ENCODE results near the gene DGKI.

Gene DGKI

DNA sequence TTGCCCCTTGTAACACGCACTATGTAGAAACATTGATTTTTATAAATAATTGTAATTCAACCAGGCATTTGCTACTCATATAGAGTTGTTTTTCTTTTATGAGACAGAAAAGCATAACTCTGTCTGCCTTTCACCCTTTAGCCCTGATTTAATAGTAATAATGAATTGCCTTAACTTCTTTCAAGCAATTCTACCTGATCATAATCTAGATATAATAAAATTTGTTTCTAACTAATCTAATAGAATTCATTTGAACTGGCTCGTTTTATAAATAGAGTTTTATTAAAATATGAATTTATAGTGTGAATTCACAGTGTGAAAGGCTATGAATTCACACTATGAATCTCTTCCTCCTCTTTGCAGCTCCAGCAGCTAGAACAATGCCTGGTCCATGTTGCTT, 319.1 kb downstream of the DGKI start:
- FAIRE-seq: no peak

DNA sequence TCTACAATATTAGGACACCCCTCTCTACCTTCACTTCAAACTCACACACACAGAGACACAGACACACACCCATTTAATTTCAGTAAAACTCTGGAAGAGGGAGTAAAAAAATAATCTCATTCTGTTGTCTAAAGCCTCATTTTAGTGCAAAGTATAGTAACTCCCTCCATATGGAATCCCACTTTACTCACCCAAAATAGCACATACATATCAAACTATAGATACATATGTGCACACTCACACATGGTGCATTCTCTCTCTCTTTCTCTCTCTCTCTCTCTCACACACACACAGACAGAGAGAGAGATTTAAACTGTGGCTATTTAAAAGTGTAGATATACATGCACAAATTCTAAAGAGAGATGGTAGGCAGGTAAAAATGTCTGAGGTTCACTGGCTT, 323.6 kb downstream of the DGKI start:
- FAIRE-seq: no peak

GRCh38 chr7:137521451-137521850, 325.3 kb downstream of the DGKI start:
- FAIRE-seq: no peak

DNA sequence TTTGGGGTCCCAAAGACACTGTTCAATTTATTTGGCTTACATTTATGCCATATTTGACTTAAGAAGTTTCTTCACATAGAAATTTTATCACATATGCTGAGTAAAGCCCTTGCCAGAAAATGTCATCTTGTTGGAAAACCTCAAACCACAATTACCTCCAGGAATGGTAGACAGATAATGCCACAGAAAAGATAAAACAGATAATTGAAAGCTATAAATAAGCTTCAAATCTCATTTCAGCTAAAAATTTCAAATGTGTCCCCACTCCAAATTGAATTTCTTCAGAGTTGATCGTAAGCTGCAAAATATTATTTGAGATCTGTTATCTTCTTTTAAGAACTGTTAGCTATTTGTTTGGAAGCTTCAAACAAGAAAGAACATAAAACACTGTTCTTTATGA, 326.8 kb downstream of the DGKI start:
- FAIRE-seq: no peak

DNA sequence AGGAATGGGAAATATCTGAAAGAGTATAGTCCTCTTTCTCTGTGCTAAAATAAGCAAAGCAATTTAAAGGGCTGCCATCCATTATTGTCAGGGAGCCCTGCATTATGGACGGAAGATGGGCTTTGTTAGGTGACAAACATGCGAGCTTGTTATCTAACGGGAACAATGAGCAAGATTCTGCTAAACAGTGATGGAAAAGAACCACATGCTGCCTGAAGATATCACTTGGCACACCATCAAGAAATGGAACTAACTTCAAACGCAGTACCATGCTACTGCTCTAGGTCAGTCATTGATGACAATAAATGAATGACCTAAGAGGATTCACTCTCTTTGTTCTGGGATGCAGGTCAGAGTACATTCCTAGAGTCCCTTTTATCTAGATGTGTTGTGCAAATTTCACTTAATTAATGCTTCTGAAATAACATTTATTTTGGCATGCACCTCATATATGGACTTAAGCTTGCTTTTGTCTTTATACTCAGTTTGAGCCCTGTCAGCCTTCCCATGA, 327.5 kb downstream of the DGKI start:
- FAIRE-seq: no peak

GRCh38 chr7:137513091-137513490, 333.7 kb downstream of the DGKI start:
- no peak for FAIRE-seq

DNA sequence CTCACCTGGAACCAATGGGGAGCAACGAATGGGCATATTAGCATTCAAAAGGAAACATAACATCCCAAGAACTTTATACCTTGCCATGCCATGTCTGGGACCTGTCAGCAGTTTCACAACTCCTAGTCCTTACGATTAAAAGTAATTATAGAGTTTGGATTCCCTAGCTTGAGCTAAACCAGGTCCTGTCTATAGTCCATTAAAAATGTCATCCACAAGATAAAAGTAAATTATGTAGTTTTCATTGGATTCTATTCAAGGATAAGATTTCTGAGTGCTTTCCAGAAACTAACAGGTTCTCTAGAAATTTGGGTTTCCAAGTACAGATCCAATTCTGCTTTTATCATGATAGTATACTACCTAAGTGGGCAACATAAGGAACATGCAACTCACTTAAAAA, 339.7 kb downstream of the DGKI start:
- no peak for FAIRE-seq

DNA sequence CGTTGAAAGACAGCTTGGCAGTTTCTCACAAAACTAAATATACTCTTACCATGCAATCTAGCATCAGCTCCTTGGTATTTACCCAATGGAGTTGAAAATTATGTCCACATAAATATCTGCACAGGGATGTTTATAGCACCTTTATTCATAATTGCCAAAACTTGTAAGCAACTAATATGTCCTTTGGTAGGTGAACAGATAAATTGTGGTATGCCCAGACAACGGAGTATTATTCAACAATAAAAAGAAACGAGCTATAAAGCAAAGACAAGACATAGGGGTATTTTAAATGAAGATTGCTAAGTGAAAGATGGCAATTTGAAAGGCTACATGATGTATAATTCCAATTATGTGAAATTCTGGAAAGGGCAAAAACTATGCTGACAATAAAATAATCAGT, 340.7 kb downstream of the DGKI start:
- FAIRE-seq: no peak

DNA sequence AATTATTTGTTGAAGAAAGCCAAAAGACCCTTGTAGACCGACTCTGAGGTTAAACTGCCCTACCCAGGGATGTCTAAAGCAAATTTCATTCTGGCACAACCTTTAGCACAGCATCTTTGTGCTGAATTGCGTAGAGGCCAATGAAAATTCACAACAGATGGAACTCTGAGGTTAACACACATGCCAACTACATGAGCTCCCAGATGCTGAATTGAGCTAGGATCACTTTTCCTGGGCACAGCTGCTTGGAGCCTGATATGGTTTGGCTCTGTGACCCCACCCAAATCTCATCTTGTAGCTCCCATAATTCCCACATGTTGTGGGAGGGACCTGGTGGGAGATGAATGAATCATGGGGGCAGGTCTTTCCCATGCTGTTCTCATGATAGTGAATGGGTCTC, 345.2 kb downstream of the DGKI start:
- FAIRE-seq: no peak

DNA sequence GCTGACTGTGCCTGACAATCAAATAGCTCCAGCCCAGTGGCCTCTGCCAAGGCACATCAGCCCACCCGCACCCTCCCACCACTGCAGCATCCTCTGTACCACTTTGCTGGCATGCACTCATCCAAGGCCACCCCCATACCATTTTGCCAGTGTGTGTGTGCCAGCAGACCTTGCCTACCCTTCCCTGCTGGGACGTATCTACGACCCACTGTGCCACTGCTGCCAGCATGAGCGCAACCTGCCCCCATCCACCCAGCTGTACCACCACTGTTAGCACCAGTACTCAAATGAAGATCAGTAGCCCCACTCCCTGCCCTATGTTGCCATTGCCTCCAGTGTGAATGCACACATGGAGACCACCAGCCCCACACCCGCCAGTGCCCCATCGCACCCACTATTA, 353.9 kb downstream of the DGKI start:
- FAIRE-seq: no peak

GRCh38 chr7:137489880-137490279, 356.9 kb downstream of the DGKI start:
- FAIRE-seq: no peak

- FAIRE-seq: no peak
Observed at GRCh38 chr7:137488038-137488437, 358.7 kb downstream of the DGKI start.

- no peak for FAIRE-seq
Observed at GRCh38 chr7:137485818-137486217, 361.0 kb downstream of the DGKI start.

- no peak for FAIRE-seq
Observed at GRCh38 chr7:137484326-137484725, 362.4 kb downstream of the DGKI start.

- no peak for FAIRE-seq
Observed at GRCh38 chr7:137482466-137482865, 364.3 kb downstream of the DGKI start.

DNA sequence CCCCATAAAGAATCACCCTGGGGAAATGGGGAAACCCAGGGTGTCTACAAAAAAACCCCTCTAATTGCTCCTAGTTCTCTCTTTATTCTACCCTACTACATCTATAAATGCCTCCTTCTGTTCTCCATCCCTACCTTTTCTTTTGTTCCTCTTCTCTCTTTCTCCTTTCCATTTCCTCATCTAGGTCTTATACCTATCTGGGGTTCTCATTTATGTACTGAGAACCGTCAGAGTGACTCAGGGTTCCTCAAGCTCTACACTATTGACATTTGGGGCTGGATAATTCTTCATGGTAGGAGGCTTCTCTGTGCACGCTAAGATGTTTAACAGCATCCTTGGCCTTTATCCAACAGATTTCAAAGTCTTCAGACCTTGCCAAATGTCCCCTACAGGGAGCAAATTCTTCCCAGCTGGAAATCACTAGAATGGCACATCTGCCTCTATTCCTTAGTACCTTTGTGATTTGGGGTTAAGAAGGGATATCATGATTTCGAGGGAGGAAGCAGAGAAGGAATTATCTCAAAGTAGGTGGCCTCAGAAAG, 365.9 kb downstream of the DGKI start:
- no peak for FAIRE-seq

DNA sequence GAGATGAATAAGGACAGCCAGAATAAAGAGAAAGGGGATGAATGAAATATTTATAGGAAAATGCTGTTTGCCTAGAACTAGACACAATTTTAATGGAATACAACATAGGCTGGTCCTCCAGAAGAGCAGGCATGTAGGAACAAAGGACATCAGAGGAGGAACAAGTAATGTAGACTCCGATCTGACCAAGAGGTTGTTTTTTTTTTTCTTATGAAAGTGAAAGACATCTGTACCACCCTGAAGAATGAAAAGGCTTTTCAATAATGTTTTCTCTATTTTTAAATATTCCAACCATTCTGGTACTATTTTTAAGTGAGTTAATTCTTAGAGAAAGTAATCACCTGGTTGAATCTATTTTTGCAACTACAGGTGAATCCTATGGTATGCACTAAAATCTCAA, 366.4 kb downstream of the DGKI start:
- no peak for FAIRE-seq

DNA sequence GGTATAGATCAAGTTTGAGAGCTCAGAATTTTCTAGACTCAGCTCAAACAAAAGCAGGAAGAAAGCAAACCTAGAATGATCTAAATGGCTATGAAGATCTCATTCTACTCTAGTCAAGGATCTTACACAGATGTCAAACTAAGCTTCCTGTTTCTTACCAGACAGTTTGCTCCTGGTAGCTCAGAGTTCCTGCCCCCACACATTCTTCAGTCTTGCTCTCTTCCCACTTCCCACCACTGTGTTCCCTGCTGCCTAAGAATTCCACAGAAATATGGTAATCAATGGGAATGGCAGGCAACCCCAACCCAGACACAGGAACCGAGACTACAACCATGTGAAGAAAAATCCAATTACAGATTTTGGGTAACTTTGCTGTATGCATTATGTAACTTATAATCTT, 369.8 kb downstream of the DGKI start:
- FAIRE-seq: no peak

- FAIRE-seq: no peak
Observed at GRCh38 chr7:137475966-137476365, 370.8 kb downstream of the DGKI start.

GRCh38 chr7:137474540-137475026, 372.2 kb downstream of the DGKI start:
- FAIRE-seq: no peak

DNA sequence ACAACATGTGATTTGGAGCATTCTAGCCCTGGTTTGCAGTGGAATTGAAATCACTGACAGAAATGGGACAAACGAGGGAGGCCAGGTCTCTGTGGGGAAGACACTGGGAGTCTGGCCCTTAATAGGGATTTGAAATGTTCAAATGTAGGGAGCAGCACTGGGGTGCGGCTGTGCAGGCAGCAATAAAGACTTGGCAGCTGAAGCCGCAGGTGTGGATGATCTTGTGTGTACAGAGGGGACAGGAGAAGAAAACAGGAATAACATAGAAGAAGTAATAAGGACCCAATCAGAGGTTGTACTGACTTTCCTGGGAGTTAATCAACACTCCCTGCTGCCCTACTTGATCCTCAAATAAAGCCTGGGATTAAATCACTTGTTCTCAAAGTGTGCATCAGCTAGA, 375.6 kb downstream of the DGKI start:
- no peak for FAIRE-seq

- FAIRE-seq: no peak
Observed at GRCh38 chr7:137469858-137470257, 376.9 kb downstream of the DGKI start.

- no peak for FAIRE-seq
Observed at GRCh38 chr7:137469191-137469811, 377.5 kb downstream of the DGKI start.

- no peak for FAIRE-seq
Observed at GRCh38 chr7:137462847-137463246, 383.9 kb downstream of the DGKI start.

Data from endometrium (tissue), 2 donors.